ENCODE results near the gene PLA2G15.

DNA sequence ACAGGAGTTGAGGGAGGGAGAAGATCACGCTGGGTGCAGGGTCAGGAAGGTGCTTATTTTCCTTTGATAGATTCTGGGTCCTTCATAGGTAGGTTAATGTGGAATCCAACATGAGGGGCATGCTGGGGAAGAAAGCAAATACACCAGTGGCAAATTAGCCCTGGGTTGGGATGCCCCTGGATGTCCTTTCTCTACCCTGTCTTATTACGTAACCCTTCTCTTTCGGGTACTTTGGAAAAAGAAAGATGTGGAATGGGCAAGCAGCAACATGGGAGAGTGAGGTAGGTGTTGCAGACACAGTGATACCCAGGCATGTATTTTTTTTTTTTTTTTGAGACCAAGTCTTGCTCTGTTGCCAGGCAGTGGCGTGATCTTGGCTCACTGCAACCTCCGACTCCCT lies 28.3 kb downstream of the PLA2G15 start:
- TF ChIP-seq, protein P1, sequence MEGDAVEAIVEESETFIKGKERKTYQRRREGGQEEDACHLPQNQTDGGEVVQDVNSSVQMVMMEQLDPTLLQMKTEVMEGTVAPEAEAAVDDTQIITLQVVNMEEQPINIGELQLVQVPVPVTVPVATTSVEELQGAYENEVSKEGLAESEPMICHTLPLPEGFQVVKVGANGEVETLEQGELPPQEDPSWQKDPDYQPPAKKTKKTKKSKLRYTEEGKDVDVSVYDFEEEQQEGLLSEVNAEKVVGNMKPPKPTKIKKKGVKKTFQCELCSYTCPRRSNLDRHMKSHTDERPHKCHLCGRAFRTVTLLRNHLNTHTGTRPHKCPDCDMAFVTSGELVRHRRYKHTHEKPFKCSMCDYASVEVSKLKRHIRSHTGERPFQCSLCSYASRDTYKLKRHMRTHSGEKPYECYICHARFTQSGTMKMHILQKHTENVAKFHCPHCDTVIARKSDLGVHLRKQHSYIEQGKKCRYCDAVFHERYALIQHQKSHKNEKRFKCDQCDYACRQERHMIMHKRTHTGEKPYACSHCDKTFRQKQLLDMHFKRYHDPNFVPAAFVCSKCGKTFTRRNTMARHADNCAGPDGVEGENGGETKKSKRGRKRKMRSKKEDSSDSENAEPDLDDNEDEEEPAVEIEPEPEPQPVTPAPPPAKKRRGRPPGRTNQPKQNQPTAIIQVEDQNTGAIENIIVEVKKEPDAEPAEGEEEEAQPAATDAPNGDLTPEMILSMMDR (conservative IDR thresholded peaks at IDR 0.05; ENCODE audit: low read depth in 2 of 2), result no peak
- TF ChIP-seq, protein P2, sequence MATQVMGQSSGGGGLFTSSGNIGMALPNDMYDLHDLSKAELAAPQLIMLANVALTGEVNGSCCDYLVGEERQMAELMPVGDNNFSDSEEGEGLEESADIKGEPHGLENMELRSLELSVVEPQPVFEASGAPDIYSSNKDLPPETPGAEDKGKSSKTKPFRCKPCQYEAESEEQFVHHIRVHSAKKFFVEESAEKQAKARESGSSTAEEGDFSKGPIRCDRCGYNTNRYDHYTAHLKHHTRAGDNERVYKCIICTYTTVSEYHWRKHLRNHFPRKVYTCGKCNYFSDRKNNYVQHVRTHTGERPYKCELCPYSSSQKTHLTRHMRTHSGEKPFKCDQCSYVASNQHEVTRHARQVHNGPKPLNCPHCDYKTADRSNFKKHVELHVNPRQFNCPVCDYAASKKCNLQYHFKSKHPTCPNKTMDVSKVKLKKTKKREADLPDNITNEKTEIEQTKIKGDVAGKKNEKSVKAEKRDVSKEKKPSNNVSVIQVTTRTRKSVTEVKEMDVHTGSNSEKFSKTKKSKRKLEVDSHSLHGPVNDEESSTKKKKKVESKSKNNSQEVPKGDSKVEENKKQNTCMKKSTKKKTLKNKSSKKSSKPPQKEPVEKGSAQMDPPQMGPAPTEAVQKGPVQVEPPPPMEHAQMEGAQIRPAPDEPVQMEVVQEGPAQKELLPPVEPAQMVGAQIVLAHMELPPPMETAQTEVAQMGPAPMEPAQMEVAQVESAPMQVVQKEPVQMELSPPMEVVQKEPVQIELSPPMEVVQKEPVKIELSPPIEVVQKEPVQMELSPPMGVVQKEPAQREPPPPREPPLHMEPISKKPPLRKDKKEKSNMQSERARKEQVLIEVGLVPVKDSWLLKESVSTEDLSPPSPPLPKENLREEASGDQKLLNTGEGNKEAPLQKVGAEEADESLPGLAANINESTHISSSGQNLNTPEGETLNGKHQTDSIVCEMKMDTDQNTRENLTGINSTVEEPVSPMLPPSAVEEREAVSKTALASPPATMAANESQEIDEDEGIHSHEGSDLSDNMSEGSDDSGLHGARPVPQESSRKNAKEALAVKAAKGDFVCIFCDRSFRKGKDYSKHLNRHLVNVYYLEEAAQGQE (IDR thresholded peaks at IDR 0.05; ENCODE audit: unreplicated experiment), result no peak
- TF ChIP-seq EZH2phosphoT487 (IDR thresholded peaks at IDR 0.05; ENCODE audit: unreplicated experiment) (no peak), EZH2 (IDR thresholded peaks at IDR 0.05; ENCODE audit: low read depth, unreplicated experiment) (no peak), ZNF331 (CRISPR knock-in tag; IDR thresholded peaks at IDR 0.05; ENCODE audit: low read depth) (no peak), JUNB (IDR thresholded peaks at IDR 0.05; ENCODE audit: unreplicated experiment) (no peak), POLR2AphosphoS5 (IDR thresholded peaks at IDR 0.05; ENCODE audit: low read depth) (no peak)

All from GM23338 (cell line).